Retinal pigment epithelial cell (primary cell): ENCODE measurements around the gene STK38L.

ENCODE experiments used
- DNase-seq: peaks from one replicate; pipeline ENCODE4 v3.0.0-alpha.2; 2010; ENCODE audit warnings: low read depth
- H3K4me3 ChIP-seq: 2 replicates; pipeline ENCODE4 v1.5.1; 2011; ENCODE audit warnings: mild to moderate bottlenecking, low read length, control low read depth, moderate library complexity
- TF ChIP-seq, protein P1 (sequence below): conservative IDR thresholded peaks from 2 replicates; pipeline ENCODE4 v1.5.1; 2011; ENCODE audit warnings: low read depth, low read length, control low read depth, inconsistent platforms

STK38L gene

GRCh38 chr12:27296674-27297073 lies 52.6 kb downstream of the STK38L start:
- TF ChIP-seq, protein P1, sequence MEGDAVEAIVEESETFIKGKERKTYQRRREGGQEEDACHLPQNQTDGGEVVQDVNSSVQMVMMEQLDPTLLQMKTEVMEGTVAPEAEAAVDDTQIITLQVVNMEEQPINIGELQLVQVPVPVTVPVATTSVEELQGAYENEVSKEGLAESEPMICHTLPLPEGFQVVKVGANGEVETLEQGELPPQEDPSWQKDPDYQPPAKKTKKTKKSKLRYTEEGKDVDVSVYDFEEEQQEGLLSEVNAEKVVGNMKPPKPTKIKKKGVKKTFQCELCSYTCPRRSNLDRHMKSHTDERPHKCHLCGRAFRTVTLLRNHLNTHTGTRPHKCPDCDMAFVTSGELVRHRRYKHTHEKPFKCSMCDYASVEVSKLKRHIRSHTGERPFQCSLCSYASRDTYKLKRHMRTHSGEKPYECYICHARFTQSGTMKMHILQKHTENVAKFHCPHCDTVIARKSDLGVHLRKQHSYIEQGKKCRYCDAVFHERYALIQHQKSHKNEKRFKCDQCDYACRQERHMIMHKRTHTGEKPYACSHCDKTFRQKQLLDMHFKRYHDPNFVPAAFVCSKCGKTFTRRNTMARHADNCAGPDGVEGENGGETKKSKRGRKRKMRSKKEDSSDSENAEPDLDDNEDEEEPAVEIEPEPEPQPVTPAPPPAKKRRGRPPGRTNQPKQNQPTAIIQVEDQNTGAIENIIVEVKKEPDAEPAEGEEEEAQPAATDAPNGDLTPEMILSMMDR: no peak
- no peak overlapping the region for H3K4me3 ChIP-seq
- no peak for DNase-seq

- TF ChIP-seq, protein P1: no peak
- no peak for DNase-seq
- H3K4me3 ChIP-seq: no peak overlapping the region
Measured at GRCh38 chr12:27297566-27297965, 53.5 kb downstream of the STK38L start.

DNA sequence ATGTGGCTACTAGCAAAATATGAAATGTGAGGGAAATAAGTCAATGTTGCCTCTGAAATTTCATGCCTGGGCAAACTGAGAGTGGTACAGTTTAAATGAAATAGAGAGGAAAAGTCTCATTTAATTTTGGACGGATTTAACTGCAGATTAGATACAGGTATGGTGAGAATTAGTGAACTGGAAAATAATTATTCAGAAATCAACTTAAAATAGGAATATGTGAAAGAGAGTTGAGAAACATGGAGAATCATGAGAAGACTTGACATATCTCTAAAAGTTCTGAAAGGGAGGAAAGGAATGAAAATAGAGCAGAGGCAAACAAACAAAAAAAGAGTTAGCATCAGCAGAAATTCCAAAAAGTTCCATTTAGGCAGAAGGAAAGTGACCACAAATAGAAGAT lies 55.0 kb downstream of the STK38L start:
- no peak for DNase-seq
- TF ChIP-seq, protein P1: no peak
- H3K4me3 ChIP-seq: no peak overlapping the region

GRCh38 chr12:27300226-27300625 lies 56.1 kb downstream of the STK38L start:
- no peak for DNase-seq
- TF ChIP-seq, protein P1: no peak

GRCh38 chr12:27303139-27304111 lies 59.3 kb downstream of the STK38L start:
- no peak overlapping the region for H3K4me3 ChIP-seq
- DNase-seq: no peak
- TF ChIP-seq, protein P1: no peak

More at GRCh38 chr12:27300226-27300625, 56.1 kb downstream of the STK38L start:
- H3K4me3 ChIP-seq: no peak overlapping the region

DNA sequence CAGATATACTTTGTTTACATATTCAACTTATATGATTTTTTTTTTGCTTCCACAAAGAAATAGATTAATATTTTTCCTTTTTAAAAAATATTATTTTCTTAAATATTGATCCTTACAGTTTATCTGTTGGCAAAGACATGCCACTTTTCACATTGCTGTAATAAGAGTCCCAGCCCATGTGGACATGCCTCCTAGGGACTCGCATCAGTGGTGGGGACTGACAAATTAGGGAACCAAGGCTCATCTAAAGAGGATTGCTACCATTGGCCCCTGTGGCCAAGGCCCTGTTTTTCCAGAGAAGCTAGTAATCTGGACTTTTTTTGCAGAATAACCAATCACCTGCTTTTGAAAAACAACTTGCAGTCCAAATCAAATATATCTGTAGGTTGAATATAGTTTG lies 60.8 kb downstream of the STK38L start:
- DNase-seq: no peak
- TF ChIP-seq, protein P1: no peak
- H3K4me3 ChIP-seq: no peak overlapping the region
